DOHH2 (cell line): ENCODE results near the gene PALLD.

ENCODE experiments used
- H3F3A ChIP-seq: fragments of 200-600 bp; sonication (generic), shearing (Covaris generic); 2 replicates; pipeline ENCODE4 v1.6.0; 2016; ENCODE audit warnings: antibody characterized with exemption, mild to moderate bottlenecking; ENCODE audit not compliant: control insufficient read depth, insufficient read depth
- H3K27ac ChIP-seq: fragments of 200-600 bp; sonication (generic); 2 replicates; pipeline ENCODE4 v1.5.1; 2014; ENCODE audit warnings: low read depth, mild to moderate bottlenecking, low read length, moderate library complexity
- H3K27me3 ChIP-seq: fragments of 200-600 bp; sonication (generic); 2 replicates; pipeline ENCODE4 v1.6.1; 2014; ENCODE audit warnings: mild to moderate bottlenecking, low read length, mixed read lengths; ENCODE audit not compliant: control insufficient read depth
- H3K36me3 ChIP-seq: fragments of 200-600 bp; sonication (generic); 2 replicates; pipeline ENCODE4 v1.6.1; 2014; ENCODE audit warnings: mild to moderate bottlenecking, low read length, moderate library complexity, mixed read lengths; ENCODE audit not compliant: control insufficient read depth
- H3K4me1 ChIP-seq: fragments of 200-600 bp; sonication (generic); 2 replicates; pipeline ENCODE4 v1.6.1; 2014; ENCODE audit warnings: mild to moderate bottlenecking, low read length, mixed read lengths; ENCODE audit not compliant: control insufficient read depth
- H3K4me2 ChIP-seq: fragments of 200-600 bp; sonication (generic); 2 replicates; pipeline ENCODE4 v1.6.0; 2014; ENCODE audit warnings: mild to moderate bottlenecking, low read length, moderate library complexity
- H3K4me3 ChIP-seq: fragments of 200-600 bp; sonication (generic); 2 replicates; pipeline ENCODE4 v1.5.1; 2014; ENCODE audit warnings: mild to moderate bottlenecking, low read length, mixed read lengths
- H3K79me2 ChIP-seq: fragments of 200-600 bp; sonication (generic); 2 replicates; pipeline ENCODE4 v1.6.1; 2014; ENCODE audit warnings: mild to moderate bottlenecking, low read length, mixed read lengths; ENCODE audit not compliant: control insufficient read depth
- H3K9me2 ChIP-seq: fragments of 200-600 bp; sonication (generic); replicated peaks from 2 replicates; pipeline ENCODE4 v1.6.1; 2014; ENCODE audit warnings: mild to moderate bottlenecking, low read length, mixed read lengths; ENCODE audit not compliant: control insufficient read depth
- H3K9me3 ChIP-seq: fragments of 200-600 bp; sonication (generic); 2 replicates; pipeline ENCODE4 v1.6.1; 2014; ENCODE audit warnings: antibody characterized with exemption, low read length, mixed read lengths; ENCODE audit not compliant: control insufficient read depth, insufficient read depth
- H4K20me1 ChIP-seq: fragments of 200-600 bp; sonication (generic); 2 replicates; pipeline ENCODE4 v1.6.0; 2014; ENCODE audit warnings: low read depth, mild to moderate bottlenecking, antibody characterized with exemption, low read length, moderate library complexity; ENCODE audit not compliant: control insufficient read depth, insufficient read depth
- EZH2phosphoT487 ChIP-seq: fragments of 200-600 bp; sonication (generic); IDR thresholded peaks from 2 replicates; pipeline ENCODE4 v1.6.1; 2017; ENCODE audit warnings: borderline replicate concordance, mild to moderate bottlenecking, antibody characterized with exemption, low read length, moderate library complexity, mixed read lengths
- TF ChIP-seq, protein P1 (sequence below): fragments of 200-600 bp; sonication (generic); IDR thresholded peaks from one replicate; pipeline ENCODE4 v1.5.1; 2014; ENCODE audit warnings: antibody characterized with exemption, mild to moderate bottlenecking, low read depth, low read length; ENCODE audit not compliant: poor library complexity, severe bottlenecking

PALLD gene

DNA sequence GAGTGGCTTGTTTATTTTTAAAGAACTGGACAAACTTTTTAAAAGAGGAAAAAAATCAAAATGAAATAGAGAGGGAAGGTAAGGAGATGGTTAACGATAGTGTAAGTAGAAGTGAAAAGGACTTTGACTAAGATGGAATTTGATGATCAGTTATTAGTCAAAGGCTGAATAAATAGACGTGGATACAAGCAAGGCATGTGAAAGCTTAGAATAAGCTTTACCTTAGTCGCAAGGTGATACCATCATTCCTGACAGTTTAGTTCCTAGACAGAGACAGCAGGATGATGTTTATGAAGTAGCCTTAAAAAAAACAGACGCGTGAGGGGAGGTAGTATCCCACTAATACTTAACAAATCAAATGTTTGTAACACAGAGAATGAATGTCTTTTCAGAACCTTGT is 97.3 kb downstream of the PALLD start:
- Histone ChIP-seq H3K4me2 (no peak overlapping the region), H3K4me1 (no peaks in the 10 kb centered on the region), H3K79me2 (no peaks in the 10 kb centered on the region), H3K36me3 (no peaks in the 10 kb centered on the region), H4K20me1 (no peaks in the 10 kb centered on the region), H3K9me2 (no peaks in the 10 kb centered on the region), H3K9me3 (no peaks in the 10 kb centered on the region), H3K27ac (no peak overlapping the region), H3K4me3 (no peak overlapping the region), H3F3A (no peaks in the 10 kb centered on the region), H3K27me3 (no peaks in the 10 kb centered on the region)
- TF ChIP-seq EZH2phosphoT487, result no peak
- TF ChIP-seq, protein P1, sequence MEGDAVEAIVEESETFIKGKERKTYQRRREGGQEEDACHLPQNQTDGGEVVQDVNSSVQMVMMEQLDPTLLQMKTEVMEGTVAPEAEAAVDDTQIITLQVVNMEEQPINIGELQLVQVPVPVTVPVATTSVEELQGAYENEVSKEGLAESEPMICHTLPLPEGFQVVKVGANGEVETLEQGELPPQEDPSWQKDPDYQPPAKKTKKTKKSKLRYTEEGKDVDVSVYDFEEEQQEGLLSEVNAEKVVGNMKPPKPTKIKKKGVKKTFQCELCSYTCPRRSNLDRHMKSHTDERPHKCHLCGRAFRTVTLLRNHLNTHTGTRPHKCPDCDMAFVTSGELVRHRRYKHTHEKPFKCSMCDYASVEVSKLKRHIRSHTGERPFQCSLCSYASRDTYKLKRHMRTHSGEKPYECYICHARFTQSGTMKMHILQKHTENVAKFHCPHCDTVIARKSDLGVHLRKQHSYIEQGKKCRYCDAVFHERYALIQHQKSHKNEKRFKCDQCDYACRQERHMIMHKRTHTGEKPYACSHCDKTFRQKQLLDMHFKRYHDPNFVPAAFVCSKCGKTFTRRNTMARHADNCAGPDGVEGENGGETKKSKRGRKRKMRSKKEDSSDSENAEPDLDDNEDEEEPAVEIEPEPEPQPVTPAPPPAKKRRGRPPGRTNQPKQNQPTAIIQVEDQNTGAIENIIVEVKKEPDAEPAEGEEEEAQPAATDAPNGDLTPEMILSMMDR, result no peak

DNA sequence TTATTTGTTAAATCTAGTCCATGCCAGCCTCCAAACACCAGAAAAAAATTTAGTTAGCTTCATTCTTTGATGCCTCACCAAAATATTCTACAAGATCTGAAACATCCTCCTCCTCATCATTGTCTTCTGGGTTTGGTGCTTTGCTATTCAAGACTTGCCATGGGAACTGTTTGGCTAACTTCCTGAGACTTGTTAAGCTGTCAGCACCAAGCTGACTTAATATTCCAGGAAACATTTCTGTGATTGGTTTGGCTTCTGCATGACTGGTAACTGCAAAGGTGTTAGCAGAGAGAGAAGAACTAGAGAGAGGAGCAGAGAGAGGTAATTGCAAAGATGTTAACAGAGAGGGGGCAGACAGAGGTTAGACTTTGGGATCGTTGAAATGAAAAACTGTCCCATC is 101.3 kb downstream of the PALLD start:
- Histone ChIP-seq H3K4me1 (no peaks in the 10 kb centered on the region), H3K79me2 (no peaks in the 10 kb centered on the region), H3K9me3 (no peaks in the 10 kb centered on the region), H4K20me1 (no peaks in the 10 kb centered on the region), H3K4me2 (no peak overlapping the region), H3K4me3 (no peak overlapping the region), H3K27ac (no peak overlapping the region), H3K9me2 (no peaks in the 10 kb centered on the region), H3F3A (no peaks in the 10 kb centered on the region), H3K36me3 (no peaks in the 10 kb centered on the region), H3K27me3 (no peaks in the 10 kb centered on the region)
- TF ChIP-seq, protein P1, result no peak
- TF ChIP-seq EZH2phosphoT487, result no peak

DNA sequence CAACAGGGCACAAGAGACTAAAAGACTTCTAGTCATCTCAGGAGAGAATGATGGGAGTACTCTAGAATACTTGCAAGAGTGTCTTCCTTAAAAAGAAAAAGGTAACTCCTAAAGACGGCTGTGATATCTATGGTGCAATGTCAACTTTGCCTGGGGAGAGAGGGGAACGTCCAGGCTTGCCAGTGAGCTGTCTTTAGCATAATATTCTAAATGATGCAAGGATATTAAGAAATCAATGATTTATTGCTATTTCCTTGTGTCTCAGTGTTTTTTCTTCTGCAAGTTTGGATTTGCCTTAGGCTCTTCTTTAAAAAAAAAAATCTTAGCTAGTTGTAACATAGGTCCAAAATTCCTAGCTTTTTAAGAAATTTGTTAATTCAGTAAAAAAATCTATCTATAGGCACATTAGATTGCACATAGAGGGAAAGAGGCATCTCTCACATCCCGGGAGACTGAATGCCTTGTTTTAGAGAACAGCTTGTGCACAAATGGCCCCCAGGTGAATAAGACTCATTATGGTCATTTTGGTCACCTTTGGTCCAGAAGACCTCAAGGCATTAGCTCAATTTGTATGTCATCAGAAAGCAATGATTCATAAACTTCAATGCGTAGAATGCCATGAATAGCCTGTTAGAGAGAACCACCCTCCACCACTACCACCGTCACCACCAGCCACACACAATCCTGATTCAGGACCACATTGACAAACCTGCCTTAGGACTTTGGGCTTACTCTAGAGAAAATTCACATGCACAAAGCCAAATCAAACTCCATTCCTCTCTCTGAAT is 104.1 kb downstream of the PALLD start:
- TF ChIP-seq, protein P1, result no peak
- no peak for TF ChIP-seq EZH2phosphoT487
- Histone ChIP-seq H3K4me2 (no peak overlapping the region), H3K4me3 (no peak overlapping the region), H3K27ac (no peak overlapping the region), H3K9me3 (no peaks in the 10 kb centered on the region), H3K4me1 (no peaks in the 10 kb centered on the region), H3K36me3 (no peaks in the 10 kb centered on the region), H3K27me3 (no peaks in the 10 kb centered on the region), H3F3A (no peaks in the 10 kb centered on the region), H3K79me2 (no peaks in the 10 kb centered on the region), H4K20me1 (no peaks in the 10 kb centered on the region), H3K9me2 (no peaks in the 10 kb centered on the region)
